SIG-M5 treated with dmso at 0.1 percent for 504 hours (cell line): ENCODE data around the gene TTLL11.
"Not testable (repeated sequence)": the region's sequence is repeated elsewhere in the genome, so short reads cannot be mapped to it uniquely, and the experiment has no call there.

Experiments used
- DNase-seq: peaks from one replicate; lab custom pipeline; 2025; ENCODE audit not compliant: unreplicated experiment; lab: John Stamatoyannopoulos, UW

Gene TTLL11

GRCh38 chr9:122125509-122126330 is 32.6 kb upstream of the TTLL11 start:
- DNase-seq, result no peak

GRCh38 chr9:122125158-122125508 is 32.0 kb upstream of the TTLL11 start:
- peak; percentile 61 for DNase-seq

GRCh38 chr9:122124528-122124927 is 31.4 kb upstream of the TTLL11 start:
- DNase-seq, result no peak

DNA sequence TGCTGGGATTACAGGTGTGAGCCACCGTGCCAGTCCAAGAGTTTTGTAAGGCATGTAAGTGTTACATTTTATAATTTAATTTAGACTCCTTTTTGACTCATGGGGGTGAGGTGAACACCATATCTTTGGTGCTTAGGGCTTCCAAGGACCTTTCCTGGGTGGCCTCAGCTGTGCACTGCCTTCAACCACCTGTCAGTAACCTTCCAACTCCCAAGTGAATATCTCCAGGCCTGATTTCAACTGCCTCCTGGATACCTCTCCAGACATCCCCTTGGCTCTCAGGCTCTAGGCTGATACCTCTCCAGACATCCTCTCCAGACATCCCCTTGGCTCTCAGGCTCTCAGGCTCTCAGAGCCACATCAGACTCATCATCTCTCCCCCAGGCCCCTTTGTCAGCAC is 30.9 kb upstream of the TTLL11 start:
- DNase-seq, result no peak

GRCh38 chr9:122122903-122123632 is 30.0 kb upstream of the TTLL11 start:
- peak; percentile 32 for DNase-seq

- no peak for DNase-seq
Measured at GRCh38 chr9:122122468-122122867, 29.4 kb upstream of the TTLL11 start.

DNA sequence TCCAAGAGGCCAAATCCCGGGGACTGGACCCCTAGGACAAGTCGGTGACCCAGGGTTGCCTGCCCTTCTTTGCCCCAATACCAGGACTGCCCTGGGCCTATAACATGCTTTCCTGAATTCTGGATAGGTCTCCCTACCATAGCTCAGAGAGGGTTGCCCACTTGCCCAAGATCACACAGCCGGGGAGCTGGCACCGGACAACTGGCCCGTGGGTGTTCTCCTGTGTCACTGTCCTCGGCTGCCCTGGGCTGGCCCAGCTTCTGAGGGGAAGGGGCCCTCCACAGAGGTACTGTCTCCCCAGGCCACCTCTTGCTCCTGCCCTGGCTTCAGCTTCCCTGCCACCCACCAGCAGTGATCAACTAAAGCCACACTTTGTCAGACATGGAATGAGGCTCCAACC is 28.8 kb upstream of the TTLL11 start:
- no peak for DNase-seq

GRCh38 chr9:122121391-122121790 is 28.3 kb upstream of the TTLL11 start:
- no peak for DNase-seq

GRCh38 chr9:122120316-122121071 is 27.4 kb upstream of the TTLL11 start:
- no peak for DNase-seq

- DNase-seq, result no peak
Measured at GRCh38 chr9:122119721-122120120, 26.6 kb upstream of the TTLL11 start.

- DNase-seq, result no peak
Measured at GRCh38 chr9:122119166-122119521, 26.0 kb upstream of the TTLL11 start.

DNA sequence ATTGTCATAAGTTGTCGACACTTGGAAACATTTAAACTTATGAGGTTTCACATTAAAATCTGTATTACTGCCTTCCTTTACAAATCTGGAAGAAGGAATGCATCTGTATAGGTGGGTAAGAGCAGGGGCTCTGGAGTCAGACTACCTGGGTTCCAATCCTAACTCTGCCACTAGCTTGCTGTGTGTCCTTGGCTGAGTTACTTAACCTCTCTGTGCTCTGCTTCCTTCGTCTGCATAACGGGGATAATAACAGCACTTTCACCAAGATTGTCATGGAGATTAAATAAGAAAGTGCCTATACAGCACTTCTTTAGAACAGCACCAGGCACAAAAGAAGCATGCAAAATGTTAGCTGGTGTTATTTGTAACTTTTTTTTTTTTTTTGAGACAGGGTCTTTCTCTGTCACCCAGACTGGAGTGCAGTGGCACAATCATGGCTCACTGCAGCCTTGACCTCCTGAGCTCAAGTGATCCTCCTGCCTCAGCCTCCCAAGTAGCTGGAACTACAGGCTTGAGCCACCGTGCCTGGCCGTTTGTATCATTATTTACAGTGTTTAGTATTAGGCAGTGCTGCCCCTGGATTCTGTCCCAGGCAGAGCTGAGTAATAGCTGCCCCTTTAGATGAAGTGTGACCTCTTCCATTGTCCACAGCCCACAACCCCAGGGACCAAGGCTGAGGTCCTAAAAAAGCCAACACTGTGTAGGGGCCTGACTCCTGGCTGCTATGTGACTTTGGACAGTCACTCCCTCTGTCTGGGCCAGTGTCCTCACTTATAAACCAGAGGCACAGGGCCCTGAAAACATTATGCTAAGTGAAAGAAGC is 25.4 kb upstream of the TTLL11 start:
- no peak for DNase-seq

GRCh38 chr9:122117241-122117640 is 24.1 kb upstream of the TTLL11 start:
- not testable (repeated sequence) for DNase-seq

DNA sequence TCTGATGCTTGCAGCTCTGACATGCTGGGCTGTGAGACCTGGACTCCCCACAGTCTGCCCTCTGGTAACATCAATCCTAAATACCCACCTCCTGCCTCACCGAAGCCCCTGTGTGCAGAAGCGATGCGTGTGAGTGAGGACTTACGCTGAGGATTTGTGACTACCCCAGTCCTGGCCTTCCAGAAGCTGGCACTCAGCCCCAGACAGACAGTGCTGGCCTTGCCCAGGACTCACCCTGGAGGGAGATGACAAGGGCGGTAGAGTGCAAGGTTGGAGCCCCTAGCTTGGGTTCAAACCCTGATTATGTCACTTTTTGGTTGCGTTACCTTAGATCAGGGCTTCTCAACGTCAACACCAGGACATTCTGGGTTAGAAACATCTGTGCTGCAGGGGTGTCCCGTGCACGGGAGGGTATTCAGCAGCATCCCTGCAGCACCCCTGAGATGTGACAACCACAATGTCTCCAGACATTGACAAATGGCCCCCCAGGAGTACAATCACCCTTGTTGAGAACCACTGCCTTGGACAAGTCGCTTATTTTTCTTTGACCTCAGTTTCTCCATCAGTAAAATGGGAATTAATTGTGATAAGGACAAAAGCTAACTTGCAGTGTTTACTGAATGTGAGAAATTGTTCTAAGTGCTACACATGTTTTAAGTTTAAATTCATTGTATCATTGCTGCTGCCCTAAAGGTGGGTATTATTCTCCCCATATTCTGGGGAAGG is 23.5 kb upstream of the TTLL11 start:
- DNase-seq, result no peak

DNA sequence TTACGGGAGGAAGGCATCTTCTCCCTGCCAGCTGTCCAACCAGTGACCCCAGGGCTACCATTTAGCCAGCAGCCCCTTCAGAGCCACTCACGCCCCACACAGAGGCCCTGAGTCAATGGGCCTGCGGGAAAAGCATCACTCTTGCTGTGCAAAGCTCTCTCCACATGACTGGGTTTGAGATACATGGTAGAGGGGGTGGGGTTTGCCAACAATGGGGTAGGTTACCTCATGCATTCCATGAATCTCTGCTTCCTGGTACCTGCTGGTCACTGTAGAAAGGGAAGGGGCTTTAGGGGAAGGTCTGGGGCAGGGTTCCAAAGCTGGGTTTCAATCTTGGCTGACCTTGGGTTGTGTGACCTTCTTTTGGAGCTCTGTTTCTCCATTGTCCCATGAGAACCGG is 22.9 kb upstream of the TTLL11 start:
- no peak for DNase-seq

DNA sequence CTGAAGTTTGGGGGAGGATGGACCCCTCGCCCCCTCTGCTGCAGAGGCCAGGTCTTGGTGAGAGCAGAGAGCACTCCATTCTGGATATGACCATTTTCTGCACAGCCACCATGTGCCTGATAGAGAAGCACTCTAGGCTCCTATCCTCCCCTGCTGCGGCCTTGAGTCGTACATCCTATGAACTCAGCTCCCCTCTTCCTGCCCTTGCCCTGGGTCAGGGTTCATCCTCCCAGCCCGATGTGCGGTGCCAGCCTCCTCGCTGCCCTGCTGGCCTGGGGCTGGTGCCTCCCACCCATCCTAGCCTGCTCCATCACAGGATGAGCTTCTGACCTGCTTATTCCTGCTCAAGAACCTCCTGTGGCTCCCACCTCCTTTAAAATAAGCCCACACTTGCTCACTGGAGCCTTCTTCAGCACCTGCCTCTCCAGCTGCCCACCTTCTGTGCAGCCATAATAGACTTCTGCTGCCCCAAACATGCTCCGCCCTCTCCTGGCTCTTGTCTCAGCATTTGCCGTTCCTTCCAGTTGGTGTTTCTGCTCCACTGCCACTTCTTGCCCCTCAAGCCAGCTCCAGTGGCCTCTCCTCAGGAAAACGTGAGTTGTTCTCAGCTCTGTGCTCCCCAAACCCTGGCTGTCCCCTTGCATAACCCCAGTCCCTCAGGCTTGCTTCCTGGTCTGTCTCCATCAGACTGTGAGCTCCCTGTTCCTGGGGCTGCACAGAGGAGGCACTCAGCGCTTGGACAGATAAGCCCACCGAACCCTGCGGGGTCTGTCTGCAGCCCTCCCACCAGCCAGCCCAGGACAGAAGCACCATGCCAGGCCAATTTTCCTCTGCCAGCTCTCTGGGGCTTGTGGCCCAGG is 22.3 kb upstream of the TTLL11 start:
- no peak for DNase-seq

GRCh38 chr9:122113574-122113973 is 20.5 kb upstream of the TTLL11 start:
- no peak for DNase-seq

GRCh38 chr9:122112238-122112637 is 19.1 kb upstream of the TTLL11 start:
- DNase-seq, result no peak

DNA sequence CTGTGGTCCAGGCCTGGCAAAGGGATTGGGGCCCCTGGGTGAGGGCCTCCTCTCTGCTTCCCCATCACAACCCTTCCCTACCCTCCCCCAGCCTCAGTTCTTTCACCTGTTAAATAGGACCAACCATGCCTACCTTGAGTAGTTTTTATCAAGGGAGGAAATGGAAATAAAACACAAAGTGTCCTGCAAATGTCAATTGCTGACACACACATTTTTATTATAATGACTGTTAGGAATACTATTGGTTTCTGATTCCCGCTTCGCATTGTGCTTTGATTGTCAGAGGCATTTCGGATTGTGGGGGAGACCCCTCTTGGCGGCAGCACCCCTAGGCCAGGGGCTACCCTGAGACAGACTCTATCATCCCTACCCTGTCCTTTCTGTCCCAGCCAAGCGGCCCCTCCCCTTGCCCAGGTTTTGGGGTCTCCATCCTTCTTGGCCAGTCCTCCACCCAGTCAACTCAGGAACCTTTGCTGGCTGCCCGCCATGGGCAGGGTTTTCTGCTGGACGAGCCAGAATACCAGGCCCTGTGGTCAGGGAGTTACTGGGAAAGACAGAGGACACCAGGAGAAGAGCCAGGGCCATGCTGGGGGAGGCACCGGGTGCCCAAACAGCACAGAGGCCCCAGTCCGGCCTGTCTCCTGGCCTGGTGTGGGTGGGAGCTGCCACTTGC is 18.4 kb upstream of the TTLL11 start:
- DNase-seq, result no peak
